SIG-M5 (cell line): ENCODE data around the gene CTNS.

Source experiments
- DNase-seq: peaks from one replicate; lab custom pipeline; 2025; lab: John Stamatoyannopoulos, UW

Gene CTNS

GRCh38 chr17:3636154-3636907, at the start of gene CTNS, which contains the start of gene SHPK:
Gene CTNS, plus strand, starts transcription at chr17:3636760. Its CDS starts 3,447 bp downstream, at chr17:3640207.
Gene SHPK, minus strand, starts transcription at chr17:3636250. Its CDS starts 31 bp downstream, at chr17:3636219.
- peak; percentile 54 for DNase-seq

GRCh38 chr17:3589784-3590183, 46.8 kb upstream of the CTNS start:
- no peak for DNase-seq

GRCh38 chr17:3590231-3590630, 46.3 kb upstream of the CTNS start:
- DNase-seq: no peak

GRCh38 chr17:3590768-3591167, 45.8 kb upstream of the CTNS start:
- no peak for DNase-seq

GRCh38 chr17:3592216-3592860, 44.2 kb upstream of the CTNS start:
- DNase-seq: no peak

- no peak for DNase-seq
Measured at GRCh38 chr17:3593384-3593783, 43.2 kb upstream of the CTNS start.

GRCh38 chr17:3594051-3594800, 42.3 kb upstream of the CTNS start:
- no peak for DNase-seq

- no peak for DNase-seq
Measured at GRCh38 chr17:3594976-3595375, 41.6 kb upstream of the CTNS start.

GRCh38 chr17:3596804-3597464, 39.6 kb upstream of the CTNS start:
- DNase-seq: no peak

- no peak for DNase-seq
Measured at GRCh38 chr17:3598078-3598477, 38.5 kb upstream of the CTNS start.

GRCh38 chr17:3600529-3601205, 35.9 kb upstream of the CTNS start:
- DNase-seq: no peak

GRCh38 chr17:3602499-3602898, 34.1 kb upstream of the CTNS start:
- no peak for DNase-seq

- no peak for DNase-seq
Measured at GRCh38 chr17:3603119-3603869, 33.3 kb upstream of the CTNS start.

- DNase-seq: no peak
Measured at GRCh38 chr17:3603870-3604259, 32.7 kb upstream of the CTNS start.

- no peak for DNase-seq
Measured at GRCh38 chr17:3609689-3610088, 26.9 kb upstream of the CTNS start.

GRCh38 chr17:3610523-3610922, 26.0 kb upstream of the CTNS start:
- no peak for DNase-seq

- DNase-seq: no peak
Measured at GRCh38 chr17:3613124-3613523, 23.4 kb upstream of the CTNS start.

- DNase-seq: no peak
Measured at GRCh38 chr17:3615160-3615870, 21.2 kb upstream of the CTNS start.

- no peak for DNase-seq
Measured at GRCh38 chr17:3621146-3621720, 15.3 kb upstream of the CTNS start.
